Duodenal mucosa (tissue), 2 donors: Measurements from ENCODE around the gene CFAP65.

Experiments
- H3K27ac ChIP-seq: one replicate; pipeline ENCODE4 v1.7.0; 2013; ENCODE audit warnings: low read depth, low read length
- H3K27me3 ChIP-seq, 2 donors: one replicate each; pipeline ENCODE4 v1.7.0; 2013; ENCODE audit warnings: low read length in 2 of 2, control low read depth in 1 of 2; ENCODE audit not compliant: insufficient read depth in 2 of 2, control insufficient read depth in 1 of 2
- H3K36me3 ChIP-seq, 2 donors: one replicate each; pipeline ENCODE4 v1.7.0; 2013; ENCODE audit warnings: low read length in 2 of 2, control low read depth in 1 of 2; ENCODE audit not compliant: insufficient read depth in 2 of 2, control insufficient read depth in 1 of 2
- H3K4me1 ChIP-seq, 2 donors: one replicate each; pipeline ENCODE4 v1.7.0; 2013; ENCODE audit warnings: low read length in 2 of 2, control low read depth in 1 of 2; ENCODE audit not compliant: insufficient read depth in 2 of 2, control insufficient read depth in 1 of 2
- H3K4me3 ChIP-seq, 2 donors: one replicate each; pipeline ENCODE4 v1.7.0; 2013; ENCODE audit warnings: low read length in 2 of 2, low read depth in 1 of 2
- H3K9ac ChIP-seq, 2 donors: one replicate each; pipeline ENCODE4 v1.7.0; 2013; ENCODE audit warnings: low read length in 2 of 2, low read depth in 1 of 2
- H3K9me3 ChIP-seq, 2 donors: one replicate each; pipeline ENCODE4 v1.7.0; 2013; ENCODE audit warnings: low read length in 2 of 2, control low read depth in 1 of 2; ENCODE audit not compliant: control insufficient read depth in 1 of 2

CFAP65 gene

GRCh38 chr2:218975060-218975777 lies 66.1 kb downstream of the CFAP65 start:
- H3K4me3 ChIP-seq, result no peak overlapping the region
- H3K27ac ChIP-seq, result no peak overlapping the region
- peaks cover 11 to 19% of the 10 kb centered on the region in 2 donors for H3K4me1 ChIP-seq
- no peaks in the 10 kb centered on the region for H3K36me3 ChIP-seq
- no peaks in the 10 kb centered on the region for H3K9me3 ChIP-seq
- no peak overlapping the region for H3K9ac ChIP-seq
- peaks cover 22 to 38% of the 10 kb centered on the region in 2 donors for H3K27me3 ChIP-seq

- no peaks in the 10 kb centered on the region for H3K9me3 ChIP-seq
- no peak overlapping the region for H3K9ac ChIP-seq
- no peak overlapping the region for H3K27ac ChIP-seq
- H3K4me1 ChIP-seq, result peaks cover 4% of the 10 kb centered on the region in 2 donors
- H3K4me3 ChIP-seq, result no peak overlapping the region
- no peaks in the 10 kb centered on the region for H3K36me3 ChIP-seq
- peaks cover 11 to 38% of the 10 kb centered on the region in 2 donors for H3K27me3 ChIP-seq
These were observed 70.4 kb downstream of the CFAP65 start for GRCh38 chr2:218970894-218971293.

GRCh38 chr2:218964041-218964771 lies 77.1 kb downstream of the CFAP65 start:
- Histone ChIP-seq H3K4me1 (peaks cover 0 to 9% of the 10 kb centered on the region in 2 donors), H3K27me3 (peaks cover 44 to 48% of the 10 kb centered on the region in 2 donors), H3K27ac (no peak overlapping the region), H3K9me3 (no peaks in the 10 kb centered on the region), H3K36me3 (no peaks in the 10 kb centered on the region), H3K9ac (no peak overlapping the region), H3K4me3 (no peak overlapping the region)

GRCh38 chr2:218963601-218964000 lies 77.7 kb downstream of the CFAP65 start:
- Histone ChIP-seq H3K9ac (no peak overlapping the region), H3K9me3 (no peaks in the 10 kb centered on the region), H3K36me3 (no peaks in the 10 kb centered on the region), H3K27me3 (peaks cover 50 to 54% of the 10 kb centered on the region in 2 donors), H3K4me1 (peaks cover 0 to 9% of the 10 kb centered on the region in 2 donors), H3K4me3 (no peak overlapping the region), H3K27ac (no peak overlapping the region)

GRCh38 chr2:218962859-218963492 lies 78.3 kb downstream of the CFAP65 start:
- H3K36me3 ChIP-seq, result no peaks in the 10 kb centered on the region
- H3K9me3 ChIP-seq, result no peaks in the 10 kb centered on the region
- no peak overlapping the region for H3K4me3 ChIP-seq
- no peak overlapping the region for H3K9ac ChIP-seq
- H3K4me1 ChIP-seq, result peaks cover 0 to 9% of the 10 kb centered on the region in 2 donors
- no peak overlapping the region for H3K27ac ChIP-seq
- H3K27me3 ChIP-seq, result peaks cover 53 to 56% of the 10 kb centered on the region in 2 donors

- H3K27me3 ChIP-seq, result peaks cover 55 to 64% of the 10 kb centered on the region in 2 donors
- H3K9ac ChIP-seq, result no peak overlapping the region
- peaks cover 0 to 9% of the 10 kb centered on the region in 2 donors for H3K4me1 ChIP-seq
- no peaks in the 10 kb centered on the region for H3K36me3 ChIP-seq
- H3K9me3 ChIP-seq, result no peaks in the 10 kb centered on the region
- no peak overlapping the region for H3K4me3 ChIP-seq
- H3K27ac ChIP-seq, result no peak overlapping the region
These were observed 79.4 kb downstream of the CFAP65 start for GRCh38 chr2:218961651-218962570.

- H3K9ac ChIP-seq, result no peak overlapping the region
- H3K4me1 ChIP-seq, result peaks cover 0 to 9% of the 10 kb centered on the region in 2 donors
- no peaks in the 10 kb centered on the region for H3K36me3 ChIP-seq
- H3K9me3 ChIP-seq, result no peaks in the 10 kb centered on the region
- no peak overlapping the region for H3K27ac ChIP-seq
- H3K27me3 ChIP-seq, result peaks cover 55 to 64% of the 10 kb centered on the region in 2 donors
- no peak overlapping the region for H3K4me3 ChIP-seq
These were observed 80.1 kb downstream of the CFAP65 start for GRCh38 chr2:218961229-218961628.

- H3K4me3 ChIP-seq, result peak overlapping the region in 1 of 2 donors; percentile 22
- H3K36me3 ChIP-seq, result no peaks in the 10 kb centered on the region
- peaks cover 55 to 64% of the 10 kb centered on the region in 2 donors for H3K27me3 ChIP-seq
- H3K27ac ChIP-seq, result no peak overlapping the region
- H3K9me3 ChIP-seq, result no peaks in the 10 kb centered on the region
- H3K4me1 ChIP-seq, result peaks cover 0 to 9% of the 10 kb centered on the region in 2 donors
- no peak overlapping the region for H3K9ac ChIP-seq
These were observed 80.8 kb downstream of the CFAP65 start for GRCh38 chr2:218960309-218961165.

GRCh38 chr2:218959761-218960308 lies 81.5 kb downstream of the CFAP65 start:
- no peaks in the 10 kb centered on the region for H3K9me3 ChIP-seq
- H3K4me3 ChIP-seq, result peak overlapping the region; percentile 29 to 45
- no peak overlapping the region for H3K27ac ChIP-seq
- peaks cover 0 to 9% of the 10 kb centered on the region in 2 donors for H3K4me1 ChIP-seq
- no peaks in the 10 kb centered on the region for H3K36me3 ChIP-seq
- no peak overlapping the region for H3K9ac ChIP-seq
- H3K27me3 ChIP-seq, result peaks cover 55 to 64% of the 10 kb centered on the region in 2 donors
